Progenitor cell of endocrine pancreas (in vitro differentiated cells): ENCODE data around the gene CCR3. TPM values are rescaled to one million over a fixed set of nuclear protein-coding genes. Genes with fewer than 3 reads are reported as not detected.

Experiments
- DNase-seq: peaks from one replicate; pipeline ENCODE4 v3.0.0; 2021; ENCODE audit warnings: low spot score; ENCODE audit not compliant: unreplicated experiment
- H3K27ac Mint-ChIP-seq: 2 replicates; pipeline ENCODE4 v1.8.0; 2021; ENCODE audit warnings: mild to moderate bottlenecking, moderate library complexity, mixed read lengths
- H3K27me3 Mint-ChIP-seq: 2 replicates; pipeline ENCODE4 v1.8.0; 2021; ENCODE audit warnings: mixed read lengths
- H3K36me3 Mint-ChIP-seq: 2 replicates; pipeline ENCODE4 v1.8.0; 2022; ENCODE audit warnings: mixed read lengths; ENCODE audit not compliant: insufficient read depth
- H3K4me1 Mint-ChIP-seq: 2 replicates; pipeline ENCODE4 v1.8.0; 2021; ENCODE audit warnings: low read depth, mixed read lengths
- H3K4me3 Mint-ChIP-seq: 2 replicates; pipeline ENCODE4 v1.8.0; 2021; ENCODE audit warnings: low read depth, mild to moderate bottlenecking, moderate library complexity, mixed read lengths
- H3K9me3 Mint-ChIP-seq: 2 replicates; pipeline ENCODE4 v1.8.0; 2021; ENCODE audit warnings: low read depth, mixed read lengths
- CTCF ChIP-seq: fragments of 200-600 bp; sonication (generic); IDR thresholded peaks from one replicate; pipeline ENCODE4 v1.5.0; 2021; ENCODE audit warnings: antibody characterized with exemption, mild to moderate bottlenecking; ENCODE audit not compliant: unreplicated experiment
- total RNA-seq: library from RNA; stranded (reverse); gene quantifications from 2 replicates; pipeline ENCODE4 v1.2.1, GENCODE V29; 2021

Gene CCR3
- total RNA-seq, 1 donor from 2014 or later = not detected

- no peak for DNase-seq
- no peak overlapping the region for H3K4me3 Mint-ChIP-seq
- no peak overlapping the region for H3K27ac Mint-ChIP-seq
- no peaks in the 10 kb centered on the region for H3K9me3 Mint-ChIP-seq
- no peaks in the 10 kb centered on the region for H3K36me3 Mint-ChIP-seq
- H3K27me3 Mint-ChIP-seq = no peaks in the 10 kb centered on the region
- no peak for TF ChIP-seq CTCF
- H3K4me1 Mint-ChIP-seq = peaks cover 5% of the 10 kb centered on the region
Observed at GRCh38 chr3:46212101-46212500, 30.2 kb upstream of the CCR3 start.

GRCh38 chr3:46213201-46213600 lies 29.1 kb upstream of the CCR3 start:
- no peak for DNase-seq
- H3K4me1 Mint-ChIP-seq = peaks cover 2% of the 10 kb centered on the region
- no peaks in the 10 kb centered on the region for H3K27me3 Mint-ChIP-seq
- peaks cover 4% of the 10 kb centered on the region for H3K9me3 Mint-ChIP-seq
- no peak overlapping the region for H3K4me3 Mint-ChIP-seq
- no peak overlapping the region for H3K27ac Mint-ChIP-seq
- H3K36me3 Mint-ChIP-seq = no peaks in the 10 kb centered on the region
- TF ChIP-seq CTCF = no peak

- DNase-seq = no peak
- Mint-ChIP-seq H3K36me3 (no peaks in the 10 kb centered on the region), H3K9me3 (peaks cover 15% of the 10 kb centered on the region), H3K4me3 (no peak overlapping the region), H3K27me3 (no peaks in the 10 kb centered on the region), H3K4me1 (peaks cover 1% of the 10 kb centered on the region), H3K27ac (no peak overlapping the region)
- TF ChIP-seq CTCF = peak; percentile 34
Observed at GRCh38 chr3:46214751-46215352, 27.4 kb upstream of the CCR3 start.

- Mint-ChIP-seq H3K36me3 (no peaks in the 10 kb centered on the region), H3K4me3 (no peak overlapping the region), H3K27ac (no peak overlapping the region), H3K4me1 (peaks cover 1% of the 10 kb centered on the region), H3K9me3 (peaks cover 20% of the 10 kb centered on the region), H3K27me3 (no peaks in the 10 kb centered on the region)
- DNase-seq = no peak
- TF ChIP-seq CTCF = no peak
Observed at GRCh38 chr3:46215810-46216414, 26.3 kb upstream of the CCR3 start.

- Mint-ChIP-seq H3K27ac (no peak overlapping the region), H3K4me3 (no peak overlapping the region), H3K9me3 (peaks cover 20% of the 10 kb centered on the region), H3K4me1 (peaks cover 1% of the 10 kb centered on the region), H3K36me3 (no peaks in the 10 kb centered on the region), H3K27me3 (peaks cover under 1% of the 10 kb centered on the region)
- no peak for DNase-seq
- TF ChIP-seq CTCF = no peak
Observed at GRCh38 chr3:46218196-46218709, 24.0 kb upstream of the CCR3 start.
